T-helper 2 cell treated with Interferon-gamma antibody and Interleukin-4, amounts not matched to agents 100 ng/mL and 5 ng/mL, for 36 hours (primary cell): ENCODE measurements around the gene ADARB2. TPM values are rescaled to one million over a fixed set of nuclear protein-coding genes. Genes with fewer than 3 reads are reported as not detected.

Source experiments
- intact Hi-C: fragments of 100-400 bp; cut with micrococcal nuclease; formaldehyde crosslinking; loops from one replicate; pipeline ENCODE4 v1.15.1; 2023
- total RNA-seq: library from RNA; stranded (reverse); gene quantifications from 2 replicates; pipeline ENCODE4 v1.2.3, GENCODE V29; 2022

The ADARB2 gene
- total RNA-seq, 1 donor from 2014 or later: not detected

DNA sequence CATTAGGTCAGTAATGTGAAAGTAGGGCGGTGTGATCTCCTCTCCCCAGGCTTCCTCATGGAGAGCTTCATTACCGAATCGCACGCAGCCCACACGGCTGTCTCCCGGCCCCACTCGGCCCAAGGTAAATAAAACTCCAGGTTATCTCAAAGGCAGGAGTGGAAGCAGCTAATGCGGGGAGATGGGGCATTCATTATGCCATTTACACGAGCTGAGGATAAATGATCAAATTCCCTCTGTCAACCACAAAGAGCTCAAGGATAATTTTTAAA lies 93.5 kb downstream of the ADARB2 start:
- intact Hi-C loops: no loop called here

- intact Hi-C loops: no loop called here
Observed at GRCh38 chr10:1643161-1643907, 94.0 kb downstream of the ADARB2 start.

- intact Hi-C loops: no loop called here
Observed at GRCh38 chr10:1642600-1643160, 94.6 kb downstream of the ADARB2 start.

- intact Hi-C loops: no loop called here
Observed at GRCh38 chr10:1641402-1641801, 95.9 kb downstream of the ADARB2 start.

DNA sequence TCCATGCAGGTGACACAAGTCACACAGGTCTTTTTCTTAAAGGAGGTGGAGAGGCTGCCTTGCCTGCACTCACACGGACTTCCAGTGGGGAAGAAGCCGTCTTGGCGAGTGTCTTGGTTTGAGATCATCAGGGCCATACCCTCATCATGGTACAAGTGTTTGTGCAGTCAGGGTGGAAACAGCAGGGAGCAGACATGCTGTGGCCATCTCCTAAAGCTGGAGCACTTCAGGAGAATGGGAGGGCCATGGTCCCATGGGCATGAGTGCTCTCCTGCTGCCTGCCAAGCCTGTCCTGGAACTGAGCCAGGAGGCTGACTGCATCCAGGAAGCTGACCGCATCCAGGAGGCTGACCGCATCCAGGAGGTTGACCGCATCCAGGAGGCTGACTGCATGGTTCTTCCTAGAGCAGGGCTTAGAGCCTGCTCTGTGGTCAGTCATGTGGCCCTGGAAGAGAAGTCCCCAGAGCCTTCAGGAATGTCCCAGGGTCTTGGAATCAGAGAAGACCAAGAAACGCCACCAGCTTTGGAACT lies 98.4 kb downstream of the ADARB2 start:
- intact Hi-C loops: no loop called here

DNA sequence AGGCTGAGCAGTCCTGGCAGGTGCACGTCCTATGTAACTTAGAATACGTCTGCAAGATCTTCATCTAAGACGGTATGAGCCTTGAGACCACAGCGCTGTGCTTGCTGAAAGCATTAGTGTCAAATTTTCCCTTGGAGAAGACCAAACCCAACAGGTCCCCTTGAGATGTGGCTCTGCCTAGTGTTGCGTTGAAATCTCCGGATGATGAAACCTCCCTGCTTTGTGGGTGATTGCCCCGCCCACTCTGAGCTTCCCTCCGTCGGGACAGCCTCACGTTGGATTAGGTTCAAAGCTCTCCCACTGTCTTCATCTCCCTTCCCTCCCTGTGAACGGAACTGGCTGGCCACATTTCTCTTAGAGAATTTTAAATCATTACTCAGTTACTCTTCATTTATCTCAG lies 102.0 kb downstream of the ADARB2 start:
- intact Hi-C loops: no loop called here

DNA sequence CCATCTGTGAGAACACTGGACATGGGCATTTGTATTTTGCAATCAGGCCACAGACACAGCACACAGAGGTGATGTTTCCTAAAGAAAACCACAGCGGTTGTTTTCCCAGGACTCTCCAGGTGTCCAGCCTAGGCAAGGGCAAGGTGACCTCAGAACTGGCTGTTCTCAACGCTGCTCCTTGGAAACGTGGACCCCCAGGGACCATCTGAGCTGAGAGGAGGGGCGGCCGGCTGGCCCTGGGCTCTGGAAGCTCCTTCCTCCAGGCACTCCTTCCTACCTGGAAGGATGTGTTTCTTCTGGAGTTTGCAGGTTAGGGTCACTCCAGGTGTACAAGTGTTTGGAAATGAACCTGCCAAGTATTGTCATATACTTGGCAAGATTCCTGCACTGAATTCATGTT lies 103.1 kb downstream of the ADARB2 start:
- intact Hi-C loops: no loop called here

DNA sequence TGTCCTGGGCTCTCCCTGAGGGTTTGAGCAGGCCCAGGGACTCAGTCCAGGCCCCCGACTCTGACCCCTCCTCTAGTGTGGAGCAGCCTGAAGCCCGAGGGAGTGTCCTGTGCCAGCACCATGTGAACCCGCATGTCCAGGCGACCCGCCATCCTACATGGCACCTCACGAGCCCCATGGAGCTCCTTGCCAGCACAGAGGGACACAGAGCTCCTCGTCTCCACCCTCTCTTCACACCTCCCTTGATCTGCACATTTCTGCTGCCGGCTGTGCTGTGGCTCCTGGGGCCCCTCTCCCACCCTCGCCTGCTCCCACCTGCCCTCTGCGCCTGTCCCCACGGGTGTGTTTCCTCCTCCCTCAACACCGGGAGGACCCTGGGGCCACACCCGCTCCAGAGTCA lies 103.5 kb downstream of the ADARB2 start:
- intact Hi-C loops: no loop called here

- intact Hi-C loops: no loop called here
Observed at GRCh38 chr10:1632596-1632995, 104.7 kb downstream of the ADARB2 start.

GRCh38 chr10:1632141-1632540 lies 105.2 kb downstream of the ADARB2 start:
- intact Hi-C loops: no loop called here

DNA sequence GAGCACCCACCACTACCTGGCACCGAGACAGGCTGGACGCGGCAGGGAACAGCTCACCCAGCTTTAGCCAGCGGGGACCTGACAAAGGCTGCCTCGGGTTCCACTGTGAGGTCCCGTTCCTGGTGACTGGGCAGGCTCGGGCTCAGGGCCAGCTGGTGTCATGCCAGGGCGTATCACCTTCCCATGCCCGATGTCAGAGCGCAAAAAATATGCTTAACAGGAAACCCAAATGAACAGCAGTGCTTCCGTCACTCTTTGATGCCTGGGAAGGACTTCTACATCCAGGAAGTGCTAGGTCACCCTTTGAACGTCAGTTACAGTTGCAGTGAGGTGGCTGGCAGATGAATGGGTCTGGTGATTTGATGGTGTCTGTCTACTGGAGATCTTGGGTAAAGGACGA lies 106.0 kb downstream of the ADARB2 start:
- intact Hi-C loops: no loop called here

- intact Hi-C loops: no loop called here
Observed at GRCh38 chr10:1630304-1630703, 107.0 kb downstream of the ADARB2 start.

- intact Hi-C loops: no loop called here
Observed at GRCh38 chr10:1629326-1630198, 107.8 kb downstream of the ADARB2 start.

GRCh38 chr10:1628757-1629156 lies 108.6 kb downstream of the ADARB2 start:
- intact Hi-C loops: no loop called here

GRCh38 chr10:1627945-1628344 lies 109.4 kb downstream of the ADARB2 start:
- intact Hi-C loops: no loop called here

GRCh38 chr10:1626835-1627234 lies 110.5 kb downstream of the ADARB2 start:
- intact Hi-C loops: no loop called here

DNA sequence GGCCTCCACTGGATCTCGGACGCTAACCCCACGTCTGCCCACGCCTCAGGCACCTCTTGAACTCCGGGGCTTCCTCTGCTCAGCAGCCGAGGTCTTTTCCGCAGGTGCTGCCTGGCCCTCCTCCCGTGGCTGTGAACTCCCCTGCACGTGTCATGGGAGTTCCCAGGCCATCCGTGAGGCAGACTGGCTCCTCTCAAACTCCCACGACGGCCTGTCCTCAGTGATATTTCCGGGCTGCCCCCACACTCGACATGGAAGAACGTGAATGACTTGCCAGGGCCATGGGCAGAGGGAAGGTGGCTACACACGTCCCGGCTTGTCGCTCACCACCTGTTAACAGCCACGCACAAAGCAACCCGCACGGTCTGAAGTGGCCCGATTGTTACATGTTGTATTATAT lies 110.9 kb downstream of the ADARB2 start:
- intact Hi-C loops: no loop called here

DNA sequence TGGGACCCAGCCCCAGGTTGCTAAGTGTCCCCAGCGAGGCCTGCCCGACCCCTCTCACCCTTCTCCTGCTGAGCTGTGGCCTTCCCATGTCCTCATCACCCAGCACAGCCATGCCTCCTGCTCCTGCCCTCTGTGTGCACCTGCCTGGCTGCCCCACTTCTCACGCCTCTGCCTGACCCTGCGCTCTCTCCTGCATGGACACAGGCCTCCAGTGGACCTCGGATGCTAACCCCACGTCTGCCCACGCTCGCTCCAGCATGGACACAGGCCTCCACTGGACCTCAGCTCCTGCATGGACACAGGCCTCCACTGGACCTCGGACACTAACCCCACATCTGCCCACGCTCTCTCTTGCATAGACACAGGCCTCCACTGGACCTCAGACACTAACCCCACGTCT lies 111.6 kb downstream of the ADARB2 start:
- intact Hi-C loops: no loop called here

DNA sequence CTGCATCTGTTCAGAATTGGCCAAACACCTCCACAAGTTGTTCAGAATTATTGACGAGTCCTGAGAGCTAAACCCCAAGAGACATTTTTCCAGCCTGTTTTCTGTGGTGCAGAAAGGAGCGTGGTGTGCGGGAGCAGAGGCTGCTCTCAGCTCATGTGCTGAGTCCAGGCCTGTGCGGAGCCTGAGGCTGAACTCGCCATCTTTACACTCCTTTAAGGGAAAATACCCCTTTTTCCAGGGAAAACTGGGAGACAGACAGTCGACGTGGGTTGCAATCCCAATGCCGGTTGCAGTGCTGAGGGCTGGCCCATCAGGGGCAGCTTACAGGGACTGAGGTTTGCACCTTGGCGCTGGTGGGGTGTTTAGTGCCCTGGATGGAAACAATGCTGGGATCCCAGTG lies 112.2 kb downstream of the ADARB2 start:
- intact Hi-C loops: no loop called here

- intact Hi-C loops: no loop called here
Observed at GRCh38 chr10:1624240-1624639, 113.1 kb downstream of the ADARB2 start.

GRCh38 chr10:1620803-1621202 lies 116.5 kb downstream of the ADARB2 start:
- intact Hi-C loops: no loop called here
